GM19452 (cell line): ENCODE measurements around the gene CNTNAP2.

Experiments used
- ATAC-seq: cut with Tn5 transposase; IDR thresholded peaks from one replicate; pipeline ENCODE4 v1.9.1; 2021; ENCODE audit not compliant: unreplicated experiment

The CNTNAP2 gene

DNA sequence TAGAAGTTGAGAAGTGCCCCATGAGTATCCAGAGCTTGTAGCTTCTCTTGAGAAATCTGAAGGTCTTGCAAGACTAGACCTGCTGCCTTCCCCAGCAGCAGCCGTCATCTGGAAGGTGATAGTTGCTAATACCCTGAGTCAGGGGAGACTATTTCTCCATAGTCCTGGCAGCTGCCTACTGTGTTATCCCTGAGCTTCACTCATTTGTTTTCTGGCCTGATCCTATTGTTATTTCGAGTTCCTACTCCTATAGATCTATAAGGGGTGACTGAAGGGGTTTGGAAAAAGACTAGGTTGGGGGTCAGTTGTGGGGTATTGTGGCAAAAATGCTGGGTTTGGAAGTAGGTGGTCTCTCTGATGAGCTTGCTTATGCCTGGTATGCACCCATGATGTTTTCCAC lies 297.8 kb downstream of the CNTNAP2 start:
- ATAC-seq, result no peak

DNA sequence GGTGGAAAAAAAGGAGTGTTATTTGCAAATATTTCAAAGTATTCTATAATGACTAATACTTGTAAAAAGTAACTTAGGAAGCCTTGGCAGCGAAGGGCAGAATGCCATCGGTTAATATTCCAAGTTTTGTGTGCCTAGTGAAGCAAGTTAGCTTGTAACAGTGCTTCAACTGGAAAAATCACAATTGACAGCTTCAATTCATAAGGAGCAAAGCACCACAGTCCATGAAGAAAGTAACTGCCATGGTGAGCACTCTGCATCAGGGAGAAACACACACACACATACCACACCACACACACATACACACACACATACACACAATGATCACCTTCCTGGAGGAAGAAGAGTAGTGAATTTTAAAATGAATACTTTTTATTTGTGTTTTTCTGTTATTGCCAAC lies 298.3 kb downstream of the CNTNAP2 start:
- no peak for ATAC-seq

DNA sequence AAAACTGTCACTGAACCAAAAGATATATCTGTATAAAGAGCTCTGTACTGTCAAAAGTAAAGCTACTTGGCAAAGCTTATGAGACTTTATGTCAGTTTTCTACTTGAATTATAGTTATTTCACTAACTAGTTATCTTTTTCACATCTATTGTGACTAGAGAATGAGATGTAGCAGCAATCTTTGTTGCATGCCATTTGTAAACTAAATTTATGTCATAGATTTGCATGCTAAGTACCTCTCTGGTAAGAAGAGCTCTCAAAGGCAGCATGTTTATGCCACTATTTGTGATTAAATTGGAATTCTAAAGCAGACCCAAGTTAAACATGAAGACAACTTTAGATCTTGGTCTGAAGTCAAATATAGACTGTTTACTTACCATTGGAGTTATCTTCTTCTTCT lies 300.6 kb downstream of the CNTNAP2 start:
- ATAC-seq, result no peak

DNA sequence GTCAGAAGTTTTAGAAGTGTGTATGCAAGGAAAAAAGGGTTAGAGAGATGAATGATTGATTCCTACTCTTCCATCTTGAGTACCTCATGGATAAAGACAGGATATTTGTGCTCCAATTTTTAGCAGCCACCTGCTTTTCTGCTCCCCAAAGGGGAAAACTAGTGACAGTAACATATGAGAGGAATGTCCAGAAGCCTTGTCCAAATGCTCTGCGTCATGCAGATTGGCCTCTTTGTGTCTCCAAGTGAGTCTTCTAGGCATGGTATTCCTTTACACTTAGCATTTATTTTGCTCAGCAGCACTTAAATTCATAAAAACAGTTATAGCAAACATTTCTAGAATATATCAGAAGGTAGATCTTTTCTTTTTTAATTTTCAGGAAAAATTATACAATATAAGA lies 306.8 kb downstream of the CNTNAP2 start:
- ATAC-seq, result no peak

DNA sequence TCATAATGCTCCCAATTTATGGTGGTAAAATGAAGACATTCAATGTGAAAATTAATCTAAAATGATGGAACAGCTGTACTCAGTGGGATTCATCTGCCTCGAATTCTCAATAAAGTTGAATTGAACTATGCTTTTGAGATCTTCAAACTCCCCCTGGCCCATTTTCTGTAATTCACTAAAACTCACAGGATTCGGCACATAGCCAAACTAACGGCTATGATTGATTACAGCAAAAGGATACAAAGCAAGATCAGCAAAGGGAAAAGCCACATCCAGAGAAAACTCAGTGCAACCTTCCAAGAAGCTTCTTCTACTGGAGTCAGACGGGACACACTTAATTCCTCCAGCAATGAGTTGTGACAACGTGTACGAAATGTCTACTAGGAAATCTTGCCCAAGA lies 307.5 kb downstream of the CNTNAP2 start:
- no peak for ATAC-seq

DNA sequence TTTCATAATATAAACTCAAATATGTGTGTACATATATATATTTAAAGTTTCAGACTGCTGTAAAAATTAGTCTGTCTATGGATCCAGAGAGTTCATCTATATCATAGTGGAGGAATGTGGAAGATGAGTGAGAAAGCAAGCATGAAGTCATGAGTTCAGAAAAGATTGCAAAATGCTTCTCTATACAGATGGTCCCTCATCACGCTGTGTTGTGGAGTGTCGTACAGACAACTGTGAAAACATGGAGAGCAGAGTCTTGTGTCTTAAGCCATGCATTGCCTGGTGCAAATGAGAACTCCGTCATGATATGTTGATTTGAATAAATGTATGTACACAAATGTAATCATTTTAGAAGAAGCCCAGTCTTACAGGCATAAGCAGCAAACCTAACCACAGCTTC lies 316.9 kb downstream of the CNTNAP2 start:
- no peak for ATAC-seq

DNA sequence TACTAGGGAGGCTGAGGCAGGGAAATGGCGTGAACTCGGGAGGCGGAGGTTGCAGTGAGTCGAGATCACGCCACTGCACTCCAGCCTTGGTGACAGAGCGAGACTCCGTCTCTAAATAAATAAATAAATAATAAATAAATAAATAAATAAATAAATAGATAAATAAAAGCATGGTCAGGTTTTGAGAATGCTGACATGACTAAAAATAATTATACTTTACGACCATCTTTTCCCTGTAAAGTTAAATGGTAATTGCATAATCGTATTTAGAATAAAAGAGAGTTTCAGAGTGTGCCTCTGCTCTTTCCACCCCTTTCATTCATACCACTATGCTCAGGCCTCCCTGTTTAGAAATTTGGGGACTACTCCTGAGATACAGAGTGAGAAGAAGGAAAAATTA lies 326.5 kb downstream of the CNTNAP2 start:
- ATAC-seq, result no peak

DNA sequence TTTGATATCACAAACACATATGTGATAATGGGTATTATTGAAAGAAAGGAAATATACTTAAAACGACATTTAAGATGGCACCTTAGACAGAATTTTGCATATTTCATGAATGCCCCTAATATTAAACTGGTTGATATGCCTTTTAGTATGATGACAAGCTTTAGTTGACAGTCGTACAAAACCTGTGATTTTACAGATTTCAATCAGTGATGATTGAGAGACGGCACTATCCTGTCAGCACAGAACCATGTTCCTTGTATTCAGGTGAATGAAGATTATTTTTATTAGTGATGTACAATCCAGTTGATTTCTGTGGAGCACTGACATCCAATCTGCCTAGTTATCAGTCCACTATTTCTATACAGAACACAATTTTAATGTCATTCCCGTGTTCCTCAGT lies 333.0 kb downstream of the CNTNAP2 start:
- ATAC-seq, result no peak

DNA sequence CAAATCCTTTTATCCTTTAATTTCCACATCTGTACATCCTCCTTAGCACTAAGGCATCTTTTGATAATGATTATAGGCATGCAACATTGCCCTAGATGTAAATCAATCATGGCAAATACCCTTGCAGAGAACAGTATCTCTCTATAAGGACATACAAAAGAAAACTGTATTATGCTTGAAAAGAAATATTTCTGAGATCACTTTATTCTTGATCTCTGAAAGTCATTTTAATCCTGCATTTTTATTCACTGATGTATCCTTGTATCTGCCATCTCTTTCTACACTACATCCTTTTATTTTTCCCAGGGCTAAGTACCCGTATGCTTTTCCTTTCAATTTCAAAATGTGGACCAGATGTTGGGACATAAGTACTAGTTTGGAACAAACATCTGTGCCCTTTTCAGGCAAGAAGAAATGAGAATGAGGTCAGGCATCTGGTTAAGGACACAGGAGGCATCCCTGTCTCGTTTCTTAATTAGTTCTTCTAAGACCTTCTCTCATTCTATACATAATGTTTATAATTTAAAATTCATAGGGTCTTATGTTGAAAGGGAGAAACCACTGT lies 338.6 kb downstream of the CNTNAP2 start:
- ATAC-seq, result no peak

DNA sequence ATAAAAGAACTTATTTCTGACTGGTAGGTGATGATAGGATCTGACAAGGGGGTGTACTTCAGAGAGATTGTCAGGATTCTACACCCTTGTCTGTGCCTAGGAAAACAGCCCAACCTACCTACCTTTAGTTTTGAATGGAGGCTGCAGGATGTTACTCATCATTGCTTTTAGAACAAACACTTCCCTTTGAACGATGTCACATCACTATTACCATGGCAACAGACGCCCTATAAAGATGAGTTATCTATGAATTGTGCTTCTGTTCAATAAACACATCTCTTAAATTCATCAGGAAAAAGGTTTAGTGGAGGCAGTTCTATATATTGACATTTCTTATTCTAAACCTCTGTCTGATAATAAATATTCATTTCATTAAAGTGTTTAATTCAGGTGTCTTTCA lies 362.4 kb downstream of the CNTNAP2 start:
- ATAC-seq, result no peak

DNA sequence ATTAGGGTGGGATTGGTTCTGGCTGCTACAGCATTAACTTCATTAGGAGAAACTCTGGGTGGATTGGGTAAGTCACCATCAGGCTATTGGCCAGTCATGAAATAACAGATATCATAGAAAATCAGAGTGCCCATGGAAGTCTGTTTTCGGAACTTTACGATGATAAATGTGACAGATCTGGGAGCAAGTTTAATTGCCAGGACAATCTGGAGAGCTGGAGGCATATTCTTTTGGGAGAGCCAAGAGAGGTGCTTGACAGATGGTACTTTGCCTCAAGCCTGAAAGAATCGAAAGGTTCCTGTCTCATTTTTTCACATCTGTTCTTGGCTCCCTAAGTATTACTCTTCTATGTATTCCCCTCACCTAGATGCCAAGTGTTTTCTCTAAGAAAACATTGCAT lies 369.9 kb downstream of the CNTNAP2 start:
- no peak for ATAC-seq

DNA sequence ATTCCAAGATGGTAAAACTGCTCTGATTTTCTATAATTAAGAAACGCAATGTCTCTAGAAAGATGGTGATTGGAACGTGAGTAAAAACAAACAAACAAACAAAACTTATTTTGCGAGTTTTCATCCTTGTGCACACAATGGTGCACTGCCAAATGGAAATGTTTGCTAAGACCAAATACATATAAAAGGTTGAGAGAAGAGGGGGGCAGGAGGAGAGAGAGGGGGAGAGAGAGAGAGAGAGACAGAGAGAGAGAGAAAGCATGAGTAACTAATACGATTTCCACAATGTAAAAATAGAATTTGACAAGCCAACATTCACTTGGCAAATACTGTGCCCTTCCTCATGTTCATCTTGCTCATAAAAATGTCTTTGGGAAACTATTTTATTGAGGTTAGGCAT lies 375.4 kb downstream of the CNTNAP2 start:
- ATAC-seq, result no peak

DNA sequence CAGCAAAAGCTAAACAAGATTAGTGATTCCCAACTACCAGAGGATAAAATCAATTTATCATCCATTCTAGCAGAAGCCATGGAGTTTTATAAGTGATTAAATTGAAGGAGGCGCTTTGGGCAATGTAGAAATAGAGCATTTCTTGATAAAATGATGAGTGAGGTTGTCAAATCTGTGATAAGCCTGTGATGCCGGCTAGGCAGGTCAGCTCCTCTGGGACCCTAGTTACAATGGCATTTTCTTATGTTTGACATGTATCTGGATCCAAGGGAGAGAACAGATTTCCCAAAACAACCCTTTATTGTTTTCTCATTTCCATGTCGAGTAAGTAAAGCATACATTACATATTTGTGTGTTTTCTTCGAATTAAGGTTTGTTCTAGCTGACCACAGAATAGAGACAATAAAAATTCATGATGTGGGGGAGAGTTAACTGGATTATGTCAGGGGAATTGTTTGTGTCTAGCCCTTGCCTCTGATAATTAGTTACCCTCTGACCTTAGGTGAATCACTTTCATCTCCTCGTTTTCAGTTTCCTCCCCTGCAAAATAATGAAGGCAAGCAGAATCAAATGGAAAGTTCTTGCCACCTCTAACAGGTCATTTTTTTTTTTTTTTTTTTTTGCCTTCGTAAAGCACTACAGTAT lies 378.5 kb downstream of the CNTNAP2 start:
- no peak for ATAC-seq

DNA sequence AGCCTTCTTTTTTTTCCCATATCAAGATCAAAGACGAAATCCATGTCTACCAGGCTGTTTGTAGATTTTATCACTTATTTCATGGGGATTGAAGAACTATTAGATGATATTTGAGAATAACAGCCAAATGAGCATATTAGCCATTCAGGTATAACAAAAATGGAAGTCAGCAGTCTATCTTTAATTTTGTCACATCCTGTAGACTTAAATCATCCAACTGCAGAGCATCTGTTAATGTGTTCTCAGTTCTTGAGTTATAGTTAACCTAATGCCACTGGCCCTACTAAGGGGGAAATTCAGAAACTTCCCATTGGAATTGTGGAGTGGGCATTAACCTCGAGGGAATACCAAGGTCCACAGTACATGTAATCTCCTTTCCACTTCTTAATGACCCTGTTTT lies 380.1 kb downstream of the CNTNAP2 start:
- ATAC-seq, result no peak

DNA sequence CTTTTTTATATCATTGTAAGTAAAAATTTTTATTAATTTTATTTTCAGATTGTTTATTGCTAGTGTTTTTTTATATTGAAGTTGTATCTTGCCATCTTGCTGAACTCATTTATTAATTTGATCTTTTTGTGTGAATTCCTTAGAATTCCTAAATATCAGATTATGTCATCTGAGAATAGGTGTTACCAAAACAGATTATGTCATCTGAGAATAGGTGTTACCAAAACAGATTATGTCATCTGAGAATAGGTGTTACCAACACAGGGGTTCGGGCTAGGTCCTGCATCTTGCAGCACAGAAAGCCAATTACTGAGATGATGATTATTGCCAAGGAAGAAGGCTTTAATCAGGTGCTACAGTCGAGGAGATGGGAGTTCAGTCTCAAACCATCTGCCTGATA lies 383.4 kb downstream of the CNTNAP2 start:
- ATAC-seq, result no peak

DNA sequence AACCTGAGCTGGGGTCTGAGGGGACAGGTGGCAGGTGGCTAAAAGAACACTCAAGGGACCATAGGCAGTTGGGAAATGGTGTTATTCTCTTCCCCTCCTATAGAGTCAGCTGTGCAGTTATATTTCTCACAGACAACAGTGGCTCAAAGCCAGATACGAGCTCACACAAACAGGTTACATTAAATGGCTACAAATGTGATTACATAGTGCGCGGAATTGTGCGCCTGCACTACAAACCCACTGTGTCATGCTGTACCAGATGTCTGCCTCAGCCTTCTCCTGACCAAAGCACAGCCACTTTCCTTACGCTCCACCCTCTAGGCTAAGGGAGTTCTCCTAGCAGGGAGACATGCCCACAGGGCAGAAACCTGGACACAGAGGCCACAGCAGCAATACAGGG lies 387.2 kb downstream of the CNTNAP2 start:
- ATAC-seq, result no peak

DNA sequence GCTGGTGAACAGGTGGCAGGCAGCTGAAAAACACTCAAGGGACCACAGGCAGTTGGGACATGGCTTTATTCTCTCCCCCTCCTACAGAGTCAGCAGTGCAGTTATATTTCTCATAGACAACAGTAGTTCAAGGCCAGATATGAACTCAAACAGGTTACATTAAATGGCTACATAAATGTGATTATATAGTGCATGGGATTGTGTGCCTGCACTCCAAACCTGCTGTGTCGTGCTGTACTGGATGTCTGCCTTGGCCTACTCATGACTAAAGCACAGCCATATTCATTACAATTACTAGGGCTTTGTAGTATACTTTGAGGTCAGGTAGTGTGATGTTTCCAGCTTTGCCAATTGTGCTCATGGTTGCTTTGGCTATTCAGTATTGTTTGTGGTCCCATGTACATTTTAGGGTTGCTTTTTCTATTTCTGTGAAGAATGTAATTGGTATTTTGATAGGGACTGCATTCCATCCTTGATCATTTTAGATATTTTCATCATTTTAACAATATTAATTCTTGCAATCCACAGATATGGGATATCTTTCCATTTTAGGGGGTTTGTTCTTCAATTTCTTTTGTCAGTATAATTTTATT lies 393.6 kb downstream of the CNTNAP2 start:
- ATAC-seq, result no peak

DNA sequence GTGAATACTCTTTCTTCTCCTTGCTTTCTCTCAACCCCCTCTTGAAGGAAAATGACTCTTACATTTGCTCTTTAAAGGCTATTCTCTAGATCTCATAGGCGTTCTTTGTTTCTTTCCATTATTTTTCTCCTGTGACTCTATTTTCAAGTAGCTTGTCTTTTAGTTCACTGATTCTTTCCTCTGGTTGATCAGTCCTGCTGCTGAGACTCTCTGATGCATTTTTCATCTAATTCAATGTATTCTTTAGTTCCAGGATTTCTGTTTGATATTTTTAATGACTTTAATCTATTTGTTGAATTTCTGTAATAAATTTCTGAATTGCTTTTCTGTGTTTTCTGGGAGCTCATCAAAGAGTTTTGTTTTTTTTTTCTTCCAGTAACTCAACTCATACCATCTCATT lies 397.7 kb downstream of the CNTNAP2 start:
- no peak for ATAC-seq

DNA sequence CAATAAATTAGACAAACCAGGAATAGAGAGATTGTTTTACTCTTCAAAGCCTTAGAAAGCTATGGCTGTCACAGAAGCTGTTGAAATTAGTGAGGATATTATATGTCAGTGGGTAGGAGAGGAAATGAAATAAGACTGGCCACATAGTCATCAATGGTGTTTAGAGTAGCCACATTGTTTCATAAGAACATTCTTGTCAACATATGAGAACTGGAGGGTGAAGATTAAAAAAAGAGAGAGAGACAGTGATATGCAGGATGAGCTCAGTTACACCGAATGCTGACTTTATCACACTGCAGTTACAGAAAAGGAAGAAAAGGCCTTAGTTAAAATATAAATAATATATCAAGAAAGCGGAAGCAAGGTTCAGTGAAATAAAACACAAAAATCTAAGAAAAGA lies 412.0 kb downstream of the CNTNAP2 start:
- no peak for ATAC-seq

DNA sequence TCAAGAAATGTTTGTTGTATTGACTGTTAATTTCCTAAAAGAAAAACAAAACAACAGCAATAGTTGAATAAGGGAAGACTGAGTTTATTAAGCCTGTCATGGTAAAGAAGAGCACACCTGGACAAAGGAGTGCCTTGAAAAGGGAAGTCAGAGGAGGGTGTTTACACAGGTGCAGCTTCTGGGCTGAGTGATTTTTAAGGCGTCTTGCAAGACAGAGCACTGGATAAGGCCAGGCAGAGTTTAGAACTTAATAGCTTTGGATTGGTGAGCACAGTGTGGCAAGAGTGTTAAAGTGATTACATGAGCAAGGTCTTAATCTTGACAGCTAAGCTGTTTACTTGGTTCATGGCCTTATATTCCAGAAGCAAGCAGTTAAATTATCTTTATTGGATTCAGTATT lies 423.2 kb downstream of the CNTNAP2 start:
- no peak for ATAC-seq

DNA sequence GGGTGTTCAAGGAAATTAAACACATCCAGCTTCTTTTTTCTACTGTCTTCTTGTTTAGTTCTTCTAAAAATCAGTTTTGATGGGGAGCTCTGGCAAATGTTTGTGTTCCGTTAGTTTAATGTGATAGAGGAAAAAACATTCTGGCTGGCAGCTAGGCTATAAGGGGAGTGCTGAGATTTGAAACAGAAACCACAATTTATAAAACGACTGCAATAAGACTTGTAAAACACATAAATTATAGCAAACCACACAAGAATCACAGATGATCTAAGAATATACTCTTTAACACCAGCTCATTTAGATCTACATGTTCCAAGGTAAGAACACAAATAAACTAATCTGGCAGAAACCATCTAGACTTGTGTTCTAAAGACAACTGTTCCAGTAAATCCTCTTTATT lies 425.5 kb downstream of the CNTNAP2 start:
- no peak for ATAC-seq

DNA sequence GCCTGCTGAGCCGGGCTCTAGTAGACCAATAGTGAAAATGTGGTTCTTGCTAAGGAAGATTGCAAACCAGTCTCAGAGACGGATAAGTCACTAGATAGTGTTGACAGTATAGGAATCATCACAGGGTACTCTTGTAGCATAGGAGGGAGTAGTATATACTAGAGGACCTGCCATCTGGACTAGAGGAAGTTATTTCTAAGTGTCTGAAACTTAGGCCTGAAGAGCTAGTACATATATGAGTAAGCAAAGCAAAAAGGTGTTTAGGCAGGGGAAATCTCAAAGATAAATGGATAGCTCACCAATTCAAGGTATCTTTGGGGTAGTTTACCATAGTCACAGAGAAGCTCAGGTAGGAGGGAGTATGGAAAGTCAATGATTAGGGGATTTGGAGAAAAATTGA lies 428.1 kb downstream of the CNTNAP2 start:
- no peak for ATAC-seq

DNA sequence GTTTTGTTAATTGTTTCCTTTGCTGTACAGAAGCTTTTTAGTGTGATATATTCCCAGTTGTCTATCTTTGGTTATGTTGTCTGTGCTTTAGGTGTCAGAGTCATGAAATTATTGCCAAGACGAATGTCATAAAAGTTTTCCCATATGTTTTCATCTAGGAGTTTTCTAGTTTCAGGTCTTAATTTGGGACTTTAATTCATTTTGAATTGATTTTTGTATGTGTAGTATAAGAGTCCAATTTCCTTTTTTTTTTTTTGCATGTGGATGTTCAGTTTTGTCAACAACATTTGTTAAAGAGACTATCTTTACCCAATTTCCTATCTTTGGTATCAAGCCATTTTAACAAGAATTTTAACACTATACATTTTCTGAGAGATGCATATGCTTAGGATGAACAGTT lies 432.2 kb downstream of the CNTNAP2 start:
- ATAC-seq, result no peak
